Suprapubic skin (tissue), 4 donors: ENCODE measurements around the gene USP36. TPM values are rescaled to one million over a fixed set of nuclear protein-coding genes. Genes with fewer than 3 reads are reported as not detected.

Source experiments
- DNase-seq, 2 donors: peaks; one replicate each; pipeline ENCODE4 v3.0.0-alpha.2; 2019; ENCODE audit warnings: low spot score in 2 of 2
- H3K27ac ChIP-seq: fragments of 200-600 bp; sonication (generic); one replicate; pipeline ENCODE4 v1.5.1; 2019
- H3K27me3 ChIP-seq: fragments of 200-600 bp; sonication (generic); one replicate; pipeline ENCODE4 v1.5.1; 2019
- H3K36me3 ChIP-seq: fragments of 200-600 bp; sonication (generic); one replicate; pipeline ENCODE4 v1.5.1; 2019
- H3K4me1 ChIP-seq: fragments of 200-600 bp; sonication (generic); one replicate; pipeline ENCODE4 v1.5.1; 2019
- H3K4me3 ChIP-seq: fragments of 200-600 bp; sonication (generic); one replicate; pipeline ENCODE4 v1.5.1; 2019; ENCODE audit warnings: mild to moderate bottlenecking
- H3K9me3 ChIP-seq: fragments of 200-600 bp; sonication (generic); one replicate; pipeline ENCODE4 v1.5.1; 2019
- CTCF ChIP-seq, 2 donors: fragments of 200-600 bp in 1 of 2; fragments of 450-650 bp in 1 of 2; sonication (generic) in 1 of 2; IDR thresholded peaks; one replicate each; pipeline ENCODE4 v1.5.1; 2016 to 2019; ENCODE audit warnings: antibody characterized with exemption in 2 of 2, mild to moderate bottlenecking in 1 of 2, moderate library complexity in 1 of 2
- EP300 ChIP-seq: sonication (generic); formaldehyde crosslinking; IDR thresholded peaks from one replicate; pipeline ENCODE4 v1.6.1; 2017; ENCODE audit warnings: antibody characterized with exemption
- POLR2A ChIP-seq, 2 donors: fragments of 450-650 bp; IDR thresholded peaks; one replicate each; pipeline ENCODE4 v1.6.1; 2017; ENCODE audit warnings: antibody characterized with exemption in 2 of 2, mild to moderate bottlenecking in 2 of 2, moderate library complexity in 2 of 2
- POLR2AphosphoS5 ChIP-seq, 3 donors: sonication (generic); formaldehyde crosslinking; IDR thresholded peaks; one replicate each; pipeline ENCODE4 v1.6.1; 2017; ENCODE audit warnings: antibody characterized with exemption in 3 of 3
- WGBS: methylation state at CpG from one replicate; pipeline ENCODE4 v1.1.5; 2018; 5-methylcytosine and 5-hydroxymethylcytosine counted together
- total RNA-seq, 4 donors: library from RNA; depleted of rRNA; stranded (reverse); fragments of >200 nt; gene quantifications; one replicate each; pipeline ENCODE4 v1.1.0, GENCODE V29; 2016

USP36 gene
- total RNA-seq, 4 donors from 2014 or later = 60.1 to 118 (median 74.4) TPM

DNA sequence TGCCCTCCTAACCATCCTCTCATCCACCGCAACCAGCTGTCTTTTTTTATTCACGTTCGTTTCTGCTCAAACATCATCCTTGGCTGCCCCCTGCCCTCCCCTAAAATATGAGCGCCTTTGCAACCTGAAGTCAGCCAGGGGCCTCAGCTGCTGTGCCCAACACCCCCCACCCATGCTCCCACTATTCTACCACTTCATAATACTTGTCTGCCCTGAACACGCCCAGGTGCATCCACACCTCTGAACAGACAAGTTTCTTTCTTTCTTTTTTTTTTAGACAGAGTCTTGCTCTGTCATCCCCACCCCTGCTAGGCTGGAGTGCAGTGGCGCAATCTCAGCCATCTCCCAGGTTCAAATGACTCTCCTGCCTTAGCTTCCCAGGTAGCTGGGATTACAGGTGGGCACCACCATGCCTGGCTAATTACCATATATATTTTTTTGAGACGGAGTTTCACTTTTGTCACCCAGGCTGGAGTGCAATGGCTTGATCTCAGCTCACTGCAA is 35.5 kb upstream of the USP36 start:
- TF ChIP-seq EP300 = no peak
- TF ChIP-seq POLR2A (IDR thresholded peaks at IDR 0.05) = no peak
- no peak for TF ChIP-seq CTCF (IDR thresholded peaks at IDR 0.05)
- no peak for TF ChIP-seq POLR2AphosphoS5 (IDR thresholded peaks at IDR 0.05)
- 71% methylated on average over 7 of the region's 7 CpGs for WGBS

GRCh38 chr17:78875363-78876093 is 34.9 kb upstream of the USP36 start:
- H3K4me1 ChIP-seq = peaks cover 51% of the 10 kb centered on the region
- peaks cover 26% of the 10 kb centered on the region for H3K36me3 ChIP-seq
- 73% methylated on average over 9 of the region's 9 CpGs for whole genome bisulfite sequencing
- no peaks in the 10 kb centered on the region for H3K27me3 ChIP-seq
- H3K27ac ChIP-seq = peak overlapping the region; percentile 62
- H3K4me3 ChIP-seq = no peak overlapping the region
- H3K9me3 ChIP-seq = no peaks in the 10 kb centered on the region
- no peak for DNase-seq
- TF ChIP-seq POLR2A (IDR thresholded peaks at IDR 0.05) (no peak), EP300 (no peak), CTCF (IDR thresholded peaks at IDR 0.05) (no peak), POLR2AphosphoS5 (IDR thresholded peaks at IDR 0.05) (no peak)

More for the DNA sequence above, 35.5 kb upstream of the USP36 start:
- Histone ChIP-seq H3K27me3 (no peaks in the 10 kb centered on the region), H3K4me1 (peaks cover 56% of the 10 kb centered on the region), H3K9me3 (no peaks in the 10 kb centered on the region), H3K36me3 (peaks cover 19% of the 10 kb centered on the region), H3K4me3 (no peak overlapping the region), H3K27ac (peak overlapping the region; percentile 62)
- DNase-seq = no peak

DNA sequence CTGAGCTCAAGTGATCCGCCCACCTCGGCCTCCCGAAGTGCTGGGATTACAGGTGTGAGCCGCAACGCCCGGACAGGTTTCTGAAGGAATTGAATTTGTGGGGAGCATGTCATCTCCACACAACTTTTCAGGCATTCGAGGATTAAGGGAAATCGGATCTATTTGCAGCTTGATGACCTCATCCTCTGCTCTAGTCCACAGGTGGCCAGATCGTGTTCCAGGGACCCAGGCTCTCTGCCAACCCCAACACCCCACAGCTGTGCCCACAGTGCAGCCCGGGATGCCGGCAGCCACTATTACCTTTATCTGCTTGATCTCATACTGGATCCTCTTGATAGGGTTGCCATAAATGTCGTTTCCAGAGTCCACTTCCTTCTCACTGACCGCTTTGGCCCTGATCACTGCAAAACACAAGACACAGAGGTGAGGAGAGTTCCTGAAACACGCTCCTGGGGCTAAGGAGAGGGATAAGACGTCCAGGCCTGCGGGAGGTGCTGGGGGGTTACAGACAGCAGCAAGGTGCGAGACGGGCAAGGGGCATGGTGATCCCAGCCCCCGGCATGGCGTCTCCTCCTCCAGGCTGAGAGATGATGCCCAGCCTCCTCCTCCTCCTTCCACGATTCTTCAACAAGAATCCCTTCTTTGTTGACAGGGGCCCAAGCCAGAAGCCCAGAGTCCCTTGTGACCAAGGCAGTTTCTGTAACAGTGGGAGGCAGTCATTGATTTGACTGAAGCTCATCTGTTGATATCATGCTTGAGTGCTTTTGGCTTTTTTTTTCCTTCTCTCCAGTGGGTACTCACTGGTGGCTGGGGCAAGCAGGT is 33.1 kb upstream of the USP36 start:
- peak overlapping the region; percentile 54 for H3K27ac ChIP-seq
- WGBS = 68% methylated on average over 21 of the region's 21 CpGs
- no peaks in the 10 kb centered on the region for H3K9me3 ChIP-seq
- H3K36me3 ChIP-seq = peaks cover 42% of the 10 kb centered on the region
- TF ChIP-seq CTCF (IDR thresholded peaks at IDR 0.05) = no peak
- no peak for TF ChIP-seq POLR2A (IDR thresholded peaks at IDR 0.05)
- H3K27me3 ChIP-seq = no peaks in the 10 kb centered on the region
- no peak for DNase-seq
- peaks cover 36% of the 10 kb centered on the region for H3K4me1 ChIP-seq
- no peak overlapping the region for H3K4me3 ChIP-seq

- H3K36me3 ChIP-seq = peaks cover 44% of the 10 kb centered on the region
- peaks cover 32% of the 10 kb centered on the region for H3K4me1 ChIP-seq
- no peak overlapping the region for H3K4me3 ChIP-seq
- H3K27ac ChIP-seq = no peak overlapping the region
- no peaks in the 10 kb centered on the region for H3K9me3 ChIP-seq
- no peaks in the 10 kb centered on the region for H3K27me3 ChIP-seq
- no peak for TF ChIP-seq CTCF (IDR thresholded peaks at IDR 0.05)
- TF ChIP-seq EP300 = no peak
- no peak for TF ChIP-seq POLR2AphosphoS5 (IDR thresholded peaks at IDR 0.05)
- DNase-seq = no peak
- 86% methylated on average over 6 of the region's 6 CpGs for WGBS
Observed at GRCh38 chr17:78872486-78872885, 31.9 kb upstream of the USP36 start.

- H3K27ac ChIP-seq = no peak overlapping the region
- H3K36me3 ChIP-seq = peaks cover 44% of the 10 kb centered on the region
- no peaks in the 10 kb centered on the region for H3K9me3 ChIP-seq
- 80% methylated on average over 15 of the region's 15 CpGs for WGBS
- DNase-seq = no peak
- H3K4me3 ChIP-seq = no peak overlapping the region
- peaks cover 33% of the 10 kb centered on the region for H3K4me1 ChIP-seq
- H3K27me3 ChIP-seq = no peaks in the 10 kb centered on the region
- TF ChIP-seq POLR2A (IDR thresholded peaks at IDR 0.05) (no peak), POLR2AphosphoS5 (IDR thresholded peaks at IDR 0.05) (no peak), EP300 (no peak), CTCF (IDR thresholded peaks at IDR 0.05) (no peak)
Observed at GRCh38 chr17:78870621-78871020, 30.0 kb upstream of the USP36 start.
